Retinal pigment epithelial cell (primary cell): ENCODE measurements around the gene NID1.

Experiments
- DNase-seq: peaks from one replicate; pipeline ENCODE4 v3.0.0-alpha.2; 2010; ENCODE audit warnings: low read depth
- H3K4me3 ChIP-seq: 2 replicates; pipeline ENCODE4 v1.5.1; 2011; ENCODE audit warnings: mild to moderate bottlenecking, low read length, control low read depth, moderate library complexity
- TF ChIP-seq, protein P1 (sequence below): conservative IDR thresholded peaks from 2 replicates; pipeline ENCODE4 v1.5.1; 2011; ENCODE audit warnings: low read depth, low read length, control low read depth, inconsistent platforms

Gene NID1

DNA sequence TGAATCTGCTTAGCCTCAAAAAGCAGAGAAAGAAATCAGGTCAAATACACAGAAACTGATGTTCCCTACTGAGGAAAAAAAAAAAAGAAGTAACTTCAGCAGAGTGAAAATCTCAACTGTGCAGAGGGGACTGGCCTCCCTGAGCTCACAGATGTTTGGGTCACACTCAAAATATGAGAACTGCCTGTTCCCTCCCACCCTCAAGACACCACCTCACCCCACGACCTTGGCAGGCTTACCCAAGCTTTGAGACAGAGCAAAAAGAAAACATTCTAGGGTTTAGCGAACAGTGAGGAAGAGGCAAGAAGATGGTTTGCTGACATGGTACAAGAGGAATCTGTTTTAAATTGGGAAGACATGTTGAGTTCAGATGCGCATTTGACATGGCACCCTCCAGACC lies 48.8 kb downstream of the NID1 start:
- no peak for DNase-seq
- TF ChIP-seq, protein P1, sequence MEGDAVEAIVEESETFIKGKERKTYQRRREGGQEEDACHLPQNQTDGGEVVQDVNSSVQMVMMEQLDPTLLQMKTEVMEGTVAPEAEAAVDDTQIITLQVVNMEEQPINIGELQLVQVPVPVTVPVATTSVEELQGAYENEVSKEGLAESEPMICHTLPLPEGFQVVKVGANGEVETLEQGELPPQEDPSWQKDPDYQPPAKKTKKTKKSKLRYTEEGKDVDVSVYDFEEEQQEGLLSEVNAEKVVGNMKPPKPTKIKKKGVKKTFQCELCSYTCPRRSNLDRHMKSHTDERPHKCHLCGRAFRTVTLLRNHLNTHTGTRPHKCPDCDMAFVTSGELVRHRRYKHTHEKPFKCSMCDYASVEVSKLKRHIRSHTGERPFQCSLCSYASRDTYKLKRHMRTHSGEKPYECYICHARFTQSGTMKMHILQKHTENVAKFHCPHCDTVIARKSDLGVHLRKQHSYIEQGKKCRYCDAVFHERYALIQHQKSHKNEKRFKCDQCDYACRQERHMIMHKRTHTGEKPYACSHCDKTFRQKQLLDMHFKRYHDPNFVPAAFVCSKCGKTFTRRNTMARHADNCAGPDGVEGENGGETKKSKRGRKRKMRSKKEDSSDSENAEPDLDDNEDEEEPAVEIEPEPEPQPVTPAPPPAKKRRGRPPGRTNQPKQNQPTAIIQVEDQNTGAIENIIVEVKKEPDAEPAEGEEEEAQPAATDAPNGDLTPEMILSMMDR, result no peak
- H3K4me3 ChIP-seq, result no peak overlapping the region

DNA sequence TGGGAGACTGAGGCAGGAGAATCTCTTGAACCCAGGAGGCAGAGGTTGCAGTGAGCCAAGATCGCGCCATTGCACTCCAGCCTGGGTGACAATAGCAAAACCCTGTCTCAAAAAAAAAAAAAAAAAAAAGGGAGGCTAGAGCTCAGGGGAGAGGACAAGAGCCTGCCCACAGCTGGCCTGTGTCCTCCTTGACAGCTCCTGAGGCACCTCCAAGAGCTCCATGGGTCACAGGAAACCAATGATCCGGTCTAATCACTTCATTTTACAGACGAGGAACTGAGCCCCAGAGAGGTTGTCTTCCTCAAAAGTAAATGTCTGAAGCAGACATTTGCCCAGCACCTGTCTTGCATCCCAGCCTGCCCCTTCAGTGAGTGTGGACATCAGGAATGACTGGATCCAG lies 49.4 kb downstream of the NID1 start:
- DNase-seq, result no peak
- TF ChIP-seq, protein P1, result no peak
- H3K4me3 ChIP-seq, result no peak overlapping the region

DNA sequence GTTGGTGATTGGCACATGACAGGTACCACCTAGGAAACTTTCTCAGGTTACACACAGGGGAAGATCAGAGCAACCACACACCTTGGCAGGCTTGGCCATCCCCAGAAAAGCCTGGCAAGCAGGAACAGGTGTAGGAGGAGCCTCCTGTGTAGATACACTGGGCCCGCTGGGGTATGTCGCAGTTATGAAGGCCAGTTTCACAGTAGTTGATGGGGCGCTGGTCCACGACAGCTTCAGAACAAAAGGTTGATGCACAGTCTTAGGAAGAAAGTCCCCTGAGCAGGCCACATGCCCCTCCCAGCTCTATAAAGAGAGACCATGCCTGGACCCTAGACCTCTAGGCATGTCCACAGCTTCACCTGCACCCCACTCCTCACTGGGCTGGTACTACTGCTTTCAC lies 51.6 kb downstream of the NID1 start:
- DNase-seq, result no peak
- no peak overlapping the region for H3K4me3 ChIP-seq
- TF ChIP-seq, protein P1, result no peak

DNA sequence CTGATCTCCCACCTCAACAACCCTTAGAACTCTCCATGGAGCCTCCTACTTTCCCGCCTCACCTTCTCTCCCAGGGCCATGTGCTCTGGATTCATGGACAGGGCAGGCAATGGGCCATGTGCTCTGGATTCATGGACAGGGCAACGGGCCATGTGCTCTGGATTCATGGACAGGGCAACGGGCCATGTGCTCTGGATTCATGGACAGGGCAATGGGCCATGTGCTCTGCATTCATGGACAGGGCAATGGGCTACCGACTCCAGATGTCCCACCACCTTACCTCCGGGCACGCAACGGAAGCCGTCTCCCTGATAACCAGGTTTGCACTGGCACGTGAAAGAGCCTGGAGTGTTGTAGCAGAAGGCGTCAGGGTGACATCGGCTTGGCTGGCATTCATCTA lies 53.2 kb downstream of the NID1 start:
- TF ChIP-seq, protein P1, result no peak
- H3K4me3 ChIP-seq, result no peak overlapping the region
- DNase-seq, result no peak

DNA sequence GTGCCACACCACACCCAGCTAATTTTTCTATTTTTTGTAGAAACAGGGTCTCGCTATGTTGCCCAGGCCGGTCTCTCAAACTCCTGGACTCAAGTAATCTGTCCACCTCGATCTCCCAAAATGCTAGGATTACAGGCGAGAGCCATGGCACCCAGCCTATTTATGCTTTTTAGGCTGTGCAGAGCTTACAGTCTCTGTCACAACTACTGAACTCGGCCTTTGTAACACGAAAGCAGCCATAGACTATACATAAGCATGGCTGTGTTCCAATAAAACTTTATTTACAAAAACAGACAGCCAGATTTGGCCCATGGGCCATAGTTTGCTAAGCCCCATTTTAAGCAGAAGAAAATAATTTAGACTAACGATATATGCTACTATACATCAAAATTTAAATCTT lies 54.4 kb downstream of the NID1 start:
- TF ChIP-seq, protein P1, result no peak
- no peak overlapping the region for H3K4me3 ChIP-seq
- DNase-seq, result no peak

DNA sequence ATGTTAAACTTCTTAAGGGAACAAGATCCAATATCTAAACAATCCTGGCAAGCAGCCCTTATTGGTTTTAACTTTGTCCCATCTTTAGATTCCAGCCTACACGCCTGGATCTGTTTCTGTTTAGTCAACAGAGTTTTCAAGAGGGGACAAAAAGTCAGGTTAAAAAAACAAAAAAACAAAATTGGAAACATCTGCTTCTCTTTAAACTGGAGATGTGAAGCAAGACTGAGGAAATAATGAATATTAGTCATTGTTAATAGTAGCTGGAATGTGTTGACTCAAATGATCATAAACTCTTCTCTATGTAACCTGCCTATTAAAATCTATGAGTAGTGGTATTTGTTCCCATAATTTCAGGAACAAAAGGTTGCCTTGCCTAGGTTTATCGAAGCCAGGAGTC lies 55.0 kb downstream of the NID1 start:
- TF ChIP-seq, protein P1, result no peak
- no peak for DNase-seq

DNA sequence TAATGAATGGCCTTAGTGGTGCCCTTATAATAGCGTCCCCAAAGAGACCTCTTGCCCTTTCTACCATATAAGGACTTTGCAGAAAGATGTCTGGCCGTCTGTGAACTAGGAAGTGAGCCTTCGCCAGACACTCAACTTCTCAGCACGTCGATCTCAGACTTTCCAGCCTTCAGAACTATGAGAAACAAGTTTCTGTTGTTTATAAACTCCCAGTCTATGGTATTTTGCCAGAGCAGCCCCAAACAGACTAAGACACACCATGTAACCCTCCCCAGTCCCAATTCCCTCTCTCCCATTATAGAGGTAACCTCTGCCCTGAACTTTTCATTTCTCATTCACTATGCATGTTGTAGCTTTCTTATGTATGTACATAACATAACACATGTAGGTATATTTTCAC lies 55.7 kb downstream of the NID1 start:
- no peak overlapping the region for H3K4me3 ChIP-seq
- DNase-seq, result no peak
- TF ChIP-seq, protein P1, result no peak

More for the DNA sequence above, 55.0 kb downstream of the NID1 start:
- H3K4me3 ChIP-seq, result no peak overlapping the region
